CD4-positive, alpha-beta T cell treated with Interferon alpha-2 for 1 hour (primary cell): Measurements from ENCODE around the gene KCNA2.

ENCODE experiments used
- DNase-seq, 2 donors: peaks; one replicate each; pipeline ENCODE4 v3.0.0-alpha.2; 2020 to 2022

The KCNA2 gene

GRCh38 chr1:110601332-110601731, 4.8 kb downstream of the KCNA2 start:
- DNase-seq = no peak

GRCh38 chr1:110600716-110601115, 5.4 kb downstream of the KCNA2 start:
- no peak for DNase-seq

DNA sequence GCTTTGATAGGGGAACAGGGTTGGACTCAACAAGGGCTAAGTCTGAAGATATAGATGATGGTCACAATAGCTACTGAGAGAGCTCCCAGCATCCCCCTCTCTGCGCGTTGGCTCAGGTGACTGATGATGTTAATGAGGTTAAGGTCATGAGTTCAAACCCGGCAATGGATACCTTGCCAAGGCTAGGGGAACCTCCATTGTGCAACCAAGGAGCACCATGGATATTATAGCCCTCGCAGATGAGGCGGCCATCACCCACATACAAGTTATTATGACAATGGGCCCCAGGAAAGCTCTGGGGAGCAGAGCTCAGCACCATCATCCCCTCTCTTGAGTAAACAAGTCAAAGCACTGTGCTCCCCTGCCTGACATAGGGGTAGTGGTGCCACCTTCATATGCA, 8.2 kb downstream of the KCNA2 start:
- DNase-seq = no peak

- DNase-seq = no peak
Measured at GRCh38 chr1:110596312-110596711, 9.8 kb downstream of the KCNA2 start.

DNA sequence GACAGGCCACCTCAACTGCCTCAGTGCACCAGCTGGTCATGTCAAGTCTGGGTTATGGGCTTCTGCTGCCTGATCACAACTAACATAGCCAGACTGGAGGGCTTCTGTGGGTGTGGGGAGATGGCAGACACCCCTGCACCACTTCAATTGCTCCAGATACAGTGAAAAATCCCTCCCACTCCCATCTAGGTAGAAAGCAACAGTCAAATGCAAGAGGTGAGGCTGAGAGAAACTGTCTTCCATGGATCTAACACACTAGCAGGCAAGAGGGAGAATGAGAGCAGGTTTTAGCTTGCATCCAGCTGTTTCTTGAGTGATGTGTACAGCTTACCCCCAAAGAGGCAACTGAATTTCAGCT, 10.8 kb downstream of the KCNA2 start:
- no peak for DNase-seq

DNA sequence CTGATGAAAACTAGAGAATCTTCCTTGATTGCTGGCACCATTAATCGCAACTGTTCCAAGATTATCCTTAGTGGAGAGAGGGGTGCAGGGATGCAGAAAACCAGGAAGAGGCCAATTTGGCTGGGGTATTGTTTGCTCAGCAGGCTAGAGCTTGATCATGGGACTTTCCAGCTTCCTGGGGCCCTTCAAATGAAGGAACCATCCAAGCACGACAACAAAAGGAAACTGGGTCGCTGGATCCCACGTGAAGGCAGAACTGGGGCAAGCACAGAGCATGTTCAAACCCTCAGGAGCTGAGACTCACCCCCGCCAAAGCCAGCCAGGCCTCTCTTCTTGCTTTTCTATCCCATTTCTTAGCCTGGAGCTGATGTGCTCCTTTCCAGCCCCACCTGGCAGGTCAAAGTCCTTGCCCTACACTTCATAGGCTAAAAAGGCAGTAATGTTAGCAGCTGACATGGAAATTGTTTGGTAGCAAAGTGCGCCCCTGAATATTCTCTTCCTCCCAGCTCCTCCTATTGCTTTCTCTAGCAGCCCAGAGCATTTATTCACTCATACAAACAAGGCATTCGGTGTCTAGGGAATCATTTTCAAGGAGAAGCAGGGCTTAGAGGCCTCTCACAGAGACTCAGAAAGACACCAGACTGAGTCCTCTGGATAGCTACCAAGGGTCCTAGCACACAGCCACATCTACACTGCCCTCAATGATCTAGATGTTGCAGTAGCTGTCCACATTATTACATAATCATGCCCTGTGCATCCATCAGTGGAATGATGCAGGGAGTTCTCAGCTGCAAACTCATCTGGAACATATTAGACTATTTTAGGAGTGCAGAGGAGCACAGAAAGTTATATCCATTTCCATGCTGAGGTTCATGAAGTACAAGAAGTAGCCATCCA, 11.5 kb downstream of the KCNA2 start:
- DNase-seq = no peak

DNA sequence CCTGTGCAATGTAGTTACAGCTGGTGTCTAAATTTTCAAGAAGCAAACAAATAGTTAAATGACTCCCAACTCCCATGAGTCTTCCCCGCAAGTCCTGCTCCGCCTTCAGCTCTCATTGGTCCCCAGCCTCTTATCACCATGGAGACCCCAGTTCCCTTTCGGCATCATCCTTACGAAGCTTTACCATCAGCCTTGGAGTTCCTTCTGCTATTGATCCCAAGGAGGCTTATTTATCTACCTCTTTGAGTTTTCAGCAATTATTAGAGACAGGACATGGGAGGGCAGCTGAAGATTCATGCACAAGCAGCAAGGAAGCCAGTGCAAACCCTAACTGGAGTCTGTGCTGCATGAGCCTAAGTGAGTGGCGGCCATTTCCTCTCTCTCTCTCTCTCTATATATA, 12.3 kb downstream of the KCNA2 start:
- no peak for DNase-seq

GRCh38 chr1:110591956-110592355, 14.2 kb downstream of the KCNA2 start:
- DNase-seq = no peak

GRCh38 chr1:110588991-110589390, 17.2 kb downstream of the KCNA2 start:
- no peak for DNase-seq

GRCh38 chr1:110588486-110588885, 17.7 kb downstream of the KCNA2 start:
- no peak for DNase-seq

- DNase-seq = no peak
Measured at GRCh38 chr1:110587906-110588305, 18.3 kb downstream of the KCNA2 start.

- no peak for DNase-seq
Measured at GRCh38 chr1:110585481-110585880, 20.7 kb downstream of the KCNA2 start.

- DNase-seq = no peak
Measured at GRCh38 chr1:110584045-110584444, 22.1 kb downstream of the KCNA2 start.

DNA sequence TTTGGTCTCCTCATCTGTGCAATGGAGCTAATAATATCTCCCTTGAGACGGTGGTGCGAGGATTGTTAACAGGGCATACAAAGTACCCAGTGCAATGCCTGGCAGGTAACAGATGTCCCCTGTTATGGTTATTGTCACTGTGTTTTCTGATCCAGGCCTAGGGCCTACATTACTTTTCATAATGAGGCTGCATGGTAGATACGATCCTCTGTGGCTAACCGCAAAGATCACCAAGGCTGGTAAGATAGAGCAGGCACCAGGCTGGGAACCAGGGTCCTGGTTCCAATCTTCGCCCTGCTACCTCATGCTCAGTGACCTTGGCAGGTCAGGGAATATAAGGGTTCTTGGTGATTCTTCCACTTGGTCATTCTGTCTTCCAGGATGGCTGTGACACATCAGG, 22.7 kb downstream of the KCNA2 start:
- DNase-seq = no peak

DNA sequence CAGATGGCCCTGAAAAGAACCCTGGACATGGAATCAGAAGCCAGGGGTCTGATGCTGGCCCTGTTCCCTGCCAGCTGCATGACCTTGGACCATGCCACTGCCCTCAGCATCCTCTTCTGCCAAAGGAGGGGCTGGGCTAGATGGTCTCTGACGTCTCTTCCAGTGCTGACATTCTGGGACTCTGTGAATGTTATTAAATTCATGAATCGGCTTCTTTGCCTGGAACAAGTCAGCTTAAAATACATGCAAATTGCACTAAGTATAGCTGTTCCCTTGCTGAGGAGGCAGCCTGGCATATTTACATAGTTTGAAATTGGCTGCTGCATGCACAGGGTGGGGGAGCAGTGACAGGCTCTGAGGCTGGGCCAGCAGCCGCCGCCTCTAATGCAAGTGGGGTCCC, 23.8 kb downstream of the KCNA2 start:
- no peak for DNase-seq

DNA sequence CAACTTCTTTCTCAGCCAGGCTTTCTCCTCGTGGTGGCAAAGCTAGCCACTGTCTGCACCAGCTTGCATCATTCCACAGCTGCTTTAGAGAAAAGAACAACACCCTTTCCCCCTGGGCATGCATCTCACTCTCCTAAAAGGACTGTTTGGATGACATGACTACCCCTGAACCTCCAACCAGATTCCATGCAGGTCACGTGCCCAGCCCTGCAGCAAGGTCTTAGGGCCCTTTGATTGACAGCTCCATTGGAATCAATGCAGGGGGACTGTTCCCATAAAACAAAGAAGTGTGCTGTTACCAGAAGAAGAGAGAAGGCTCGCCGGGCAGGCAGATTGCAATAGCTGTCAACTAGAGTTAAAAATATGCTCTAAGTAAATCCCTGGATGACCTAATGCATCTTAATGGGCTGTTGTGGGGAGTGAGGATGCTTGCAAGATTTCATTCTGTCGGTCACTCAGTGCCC, 24.4 kb downstream of the KCNA2 start:
- DNase-seq = no peak

- DNase-seq = no peak
Measured at GRCh38 chr1:110580244-110580643, 25.9 kb downstream of the KCNA2 start.

GRCh38 chr1:110579460-110579859, 26.7 kb downstream of the KCNA2 start:
- no peak for DNase-seq

DNA sequence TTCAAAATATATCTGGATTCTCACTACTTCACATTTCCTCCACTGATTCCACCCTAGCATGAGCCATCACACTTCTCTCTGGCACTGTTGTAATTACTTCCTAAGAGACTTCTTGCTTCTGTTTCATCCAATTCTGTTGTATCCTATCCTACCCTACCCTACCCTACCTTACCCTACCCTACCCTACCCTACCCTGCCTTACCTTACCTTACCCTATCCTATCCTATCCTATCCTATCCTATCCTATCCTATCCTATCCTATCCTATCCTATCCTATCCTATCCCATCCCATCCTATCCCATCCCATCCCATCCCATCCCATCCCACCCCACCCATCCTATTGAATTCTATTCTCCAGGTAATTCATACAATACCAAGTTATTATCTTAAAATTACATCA, 29.7 kb downstream of the KCNA2 start:
- DNase-seq = no peak

GRCh38 chr1:110573314-110573713, 32.8 kb downstream of the KCNA2 start:
- no peak for DNase-seq

- DNase-seq = no peak
Measured at GRCh38 chr1:110572751-110573150, 33.4 kb downstream of the KCNA2 start.

- no peak for DNase-seq
Measured at GRCh38 chr1:110570901-110571300, 35.3 kb downstream of the KCNA2 start.

DNA sequence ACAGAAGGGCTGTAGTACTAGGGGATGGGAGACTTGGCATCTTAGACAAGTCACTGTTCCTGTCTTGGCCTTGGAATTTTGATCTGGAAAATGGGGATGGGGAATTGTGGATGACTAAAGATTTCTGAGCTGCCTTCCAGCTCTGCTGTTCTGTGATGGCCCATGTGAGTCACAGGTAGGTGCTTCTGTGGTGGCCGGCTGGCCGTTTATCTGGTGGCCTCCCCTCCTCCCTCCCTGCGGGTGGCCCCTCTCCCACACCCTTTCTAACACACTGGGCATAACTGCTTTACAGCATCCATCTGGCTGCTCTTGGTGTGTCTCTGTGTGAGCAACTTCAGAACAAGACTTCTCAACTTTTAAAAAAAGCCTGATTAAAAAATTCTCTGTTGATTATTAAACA, 35.9 kb downstream of the KCNA2 start:
- DNase-seq = no peak

DNA sequence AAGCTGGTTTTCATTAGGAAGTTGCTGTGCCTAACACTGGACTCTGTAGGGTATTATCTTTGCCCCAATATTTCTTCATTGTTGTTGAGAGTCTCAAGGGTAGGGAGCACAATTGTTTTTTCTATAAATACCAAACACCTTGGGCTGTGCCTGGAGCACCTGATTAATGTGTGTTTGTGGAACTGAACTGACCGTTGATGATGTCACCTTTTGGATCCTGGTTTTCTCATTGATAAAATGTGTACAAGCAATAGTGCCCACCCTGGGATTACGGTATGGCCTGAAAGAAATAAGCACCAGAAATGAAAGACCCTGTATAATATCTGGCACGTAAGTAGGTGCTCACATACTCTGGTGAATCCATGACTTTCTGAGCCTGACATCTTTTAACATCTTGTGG, 39.3 kb downstream of the KCNA2 start:
- no peak for DNase-seq

GRCh38 chr1:110565565-110565964, 40.6 kb downstream of the KCNA2 start:
- DNase-seq = no peak
